Heart left ventricle (tissue), 16 donors: ENCODE results near the gene KLB. TPM values are rescaled to one million over a fixed set of nuclear protein-coding genes. Genes with fewer than 3 reads are reported as not detected.
"Not testable (repeated sequence)": the region's sequence is repeated elsewhere in the genome, so short reads cannot be mapped to it uniquely, and the experiment has no call there.

ENCODE experiments used
- ATAC-seq, 4 donors: fragments of 200-7000 bp; cut with Tn5 transposase; one replicate each; pipeline ENCODE4 v1.9.1; 2020 to 2022; ENCODE audit warnings: moderate library complexity in 4 of 4, mild to moderate bottlenecking in 3 of 4, moderate number of reproducible peaks in 1 of 4
- DNase-seq, 5 donors: peaks; one replicate each; pipeline ENCODE4 v3.0.0-alpha.2; 2020
- H3K27ac ChIP-seq, 12 donors: fragments of 200-600 bp; sonication (generic) in 4 of 12; one replicate each; pipeline versions ENCODE4 v1.5.0 to v1.8.0; 2016 to 2022; ENCODE audit warnings: mild to moderate bottlenecking in 2 of 12
- H3K27me3 ChIP-seq, 9 donors: fragments of 200-600 bp; sonication (generic) in 2 of 9; one replicate each; pipeline versions ENCODE4 v1.5.1 to v1.8.0; 2016 to 2022; ENCODE audit warnings: mild to moderate bottlenecking in 3 of 9
- H3K36me3 ChIP-seq, 9 donors: fragments of 200-600 bp; sonication (generic) in 2 of 9; one replicate each; pipeline versions ENCODE4 v1.5.0 to v1.8.0; 2018 to 2022; ENCODE audit warnings: mild to moderate bottlenecking in 2 of 9
- H3K4me1 ChIP-seq, 12 donors: fragments of 200-600 bp; sonication (generic) in 4 of 12; one replicate each; pipeline versions ENCODE4 v1.5.0 to v1.8.0; 2016 to 2022; ENCODE audit warnings: mild to moderate bottlenecking in 3 of 12
- H3K4me3 ChIP-seq, 12 donors: fragments of 200-600 bp; sonication (generic) in 4 of 12; one replicate each; pipeline versions ENCODE4 v1.5.0 to v1.8.0; 2017 to 2022; ENCODE audit warnings: mild to moderate bottlenecking in 9 of 12, moderate library complexity in 4 of 12
- H3K9me3 ChIP-seq, 12 donors: fragments of 200-600 bp; sonication (generic) in 4 of 12; one replicate each; pipeline versions ENCODE4 v1.5.0 to v1.8.0; 2016 to 2022; ENCODE audit warnings: mild to moderate bottlenecking in 1 of 12
- CTCF ChIP-seq, 12 donors: fragments of 200-600 bp; sonication (generic) in 4 of 12; IDR thresholded peaks; one replicate each; pipeline versions ENCODE4 v1.5.0 to v1.8.0; 2018 to 2022; ENCODE audit warnings: antibody characterized with exemption in 12 of 12, mild to moderate bottlenecking in 5 of 12
- POLR2A ChIP-seq, 2 donors: fragments of 450-650 bp; IDR thresholded peaks; one replicate each; pipeline ENCODE4 v1.6.1; 2017; ENCODE audit warnings: antibody characterized with exemption in 2 of 2, mild to moderate bottlenecking in 2 of 2, moderate library complexity in 2 of 2
- WGBS, 4 donors: extraction: QIAGEN DNeasy Blood & Tissue Kit in 2 of 4; methylation state at CpG; one replicate each; pipeline versions ENCODE4 v1.1.5 to v1.1.7; 2013 to 2018; 5-methylcytosine and 5-hydroxymethylcytosine counted together
- intact Hi-C, 10 donors: fragments of 100-400 bp; cut with DNase I; formaldehyde crosslinking; loops; one replicate each; pipeline versions ENCODE4 v1.11.1 to v1.14.2; 2022
- polyA plus RNA-seq, 2 donors: library from polyadenylated mRNA; stranded (reverse); fragments of 200-250 nt; gene quantifications; one replicate each; pipeline ENCODE4 v1.2.3, GENCODE V29; 2013
- total RNA-seq, 9 donors: library from RNA; depleted of rRNA in 2 of 9; stranded (reverse); fragments of >200 nt in 2 of 9; fragmentation: NEBNext Ultra II Directional in 3 of 9; extraction: Animal tissue kit (Norgen Biotek cat#: 25700) in 3 of 9; gene quantifications; one replicate each; pipeline versions ENCODE4 v1.1.0 to v1.2.4, GENCODE V29; 2016 to 2023
- donor health status: ischemic (EF 13 %, LVEDD 7.1; RV severe dilation, severe dysfunction).
- donor health status: healthy with polysubstance abuse.
- donor health status: DM: no; HTN: yes; CAD: no.
- donor health status: DM: no; HTN: no; CAD: no.
- donor health status: ischemic (EF 25% LVEDD 6.9; RV normal size, moderate dysfunction).
- donor health status: ischemic (EF 25% LVEDD 5.7; RV mildly dilated, moderate dysfunction).
- donor health status: healthy.
- donor health status: DM: yes; HTN: yes; CAD: no.
- donor health status: ischemic (EF 35%, LVEDD 5.7; RV mildly dilated, moderate dysfunction).
- donor health status: nonischemic (EF 11% LVEDD 7.7; RV severe dilation, severe dysfunction).
- donor health status: DM: yes; HTN: yes; CAD: no.
- donor health status: PGD.
- donor health status: ischemic (EF 29% LVEDD 5.4; RV normal size, mild dysfunction).
- donor health status: nonischemic (EF 23%, LVEDD 6.1; RV moderate dilation, normal function).

KLB gene
- total and polyA plus RNA-seq, 11 donors, result 0.08 to 2.9 (median 0.15) TPM; not detected in 5

- Histone ChIP-seq H3K9me3 (no peaks in the 10 kb centered on the region), H3K27me3 (no peaks in the 10 kb centered on the region), H3K4me3 (no peak overlapping the region), H3K4me1 (peaks cover 0 to 28% (median 15%) of the 10 kb centered on the region in 12 donors), H3K36me3 (no peaks in the 10 kb centered on the region), H3K27ac (no peak overlapping the region)
- intact Hi-C loops, result loop anchor here in 3 of 10 donors (5.0 to 10.0 kb wide), 3 partner anchors 88 to 268 kb away; partner anchors contain the start of genes LIAS (in 1 of the 3), RPL9 (in 1 of the 3), SMIM14 (in 1 of the 3) and WDR19 (in 1 of the 3)
- ATAC-seq (no peak), DNase-seq (no peak)
- TF ChIP-seq POLR2A (IDR thresholded peaks at IDR 0.05) (no peak), CTCF (IDR thresholded peaks at IDR 0.05) (no peak)
- 92 to 97% (median 95%) methylated on average over 6 of the region's 6 CpGs for WGBS, 4 donors
Observed at GRCh38 chr4:39367166-39367565, 39.6 kb upstream of the KLB start.

GRCh38 chr4:39369301-39369700 is 37.4 kb upstream of the KLB start:
- no peaks in the 10 kb centered on the region for H3K27me3 ChIP-seq
- ATAC-seq (no peak), DNase-seq (no peak)
- H3K4me1 ChIP-seq, result peaks cover 0 to 20% (median 14%) of the 10 kb centered on the region in 12 donors
- 57 to 70% (median 65%) methylated on average over 4 of the region's 4 CpGs for WGBS, 4 donors
- no peaks in the 10 kb centered on the region for H3K36me3 ChIP-seq
- intact Hi-C loops, result loop anchor here in 3 of 10 donors (5.0 to 10.0 kb wide), 3 partner anchors 86 to 266 kb away; partner anchors contain the start of genes LIAS (in 1 of the 3), RPL9 (in 1 of the 3), SMIM14 (in 1 of the 3) and WDR19 (in 1 of the 3)
- H3K27ac ChIP-seq, result no peak overlapping the region
- no peaks in the 10 kb centered on the region for H3K9me3 ChIP-seq
- TF ChIP-seq POLR2A (IDR thresholded peaks at IDR 0.05) (no peak), CTCF (IDR thresholded peaks at IDR 0.05) (no peak)
- no peak overlapping the region for H3K4me3 ChIP-seq

- intact Hi-C loops, H3K27me3 ChIP-seq, H3K36me3 ChIP-seq, DNase-seq, H3K4me3 ChIP-seq, H3K4me1 ChIP-seq, H3K27ac ChIP-seq, H3K9me3 ChIP-seq, ATAC-seq: not testable (repeated sequence)
- 76 to 85% (median 80%) methylated on average over 6 of the region's 6 CpGs for WGBS, 4 donors
Observed at GRCh38 chr4:39371209-39371608, 35.5 kb upstream of the KLB start.

GRCh38 chr4:39375478-39375877 is 31.3 kb upstream of the KLB start:
- no peak for DNase-seq
- ATAC-seq, result no peak
- TF ChIP-seq CTCF (IDR thresholded peaks at IDR 0.05) (no peak), POLR2A (IDR thresholded peaks at IDR 0.05) (no peak)
- Histone ChIP-seq H3K27ac (no peak overlapping the region), H3K4me1 (no peaks in the 10 kb centered on the region), H3K4me3 (no peak overlapping the region), H3K9me3 (peaks cover 0 to 10% (median 0%) of the 10 kb centered on the region in 12 donors), H3K36me3 (no peaks in the 10 kb centered on the region), H3K27me3 (peaks cover 0 to 9% (median 0%) of the 10 kb centered on the region in 9 donors)
- intact Hi-C loops, result no loop called here
- 83 to 86% (median 84%) methylated on average over 4 of the region's 4 CpGs for WGBS, 4 donors

- Histone ChIP-seq H3K27ac (no peak overlapping the region), H3K27me3 (peaks cover 0 to 6% (median 0%) of the 10 kb centered on the region in 9 donors), H3K4me3 (no peak overlapping the region), H3K4me1 (no peaks in the 10 kb centered on the region), H3K9me3 (peaks cover 0 to 10% (median 0%) of the 10 kb centered on the region in 12 donors), H3K36me3 (no peaks in the 10 kb centered on the region)
- DNase-seq (no peak), ATAC-seq (no peak)
- intact Hi-C loops, result no loop called here
- 88 to 100% (median 89%) methylated on average over 1 of the region's 1 CpG; no CpG with 5 or more reads in 1 of the 4 donors for WGBS, 4 donors
- TF ChIP-seq CTCF (IDR thresholded peaks at IDR 0.05) (no peak), POLR2A (IDR thresholded peaks at IDR 0.05) (no peak)
Observed at GRCh38 chr4:39383690-39384089, 23.0 kb upstream of the KLB start.
